H1 (cell line): Measurements from ENCODE around the gene KIF26B. TPM values are rescaled to one million over a fixed set of nuclear protein-coding genes. Genes with fewer than 3 reads are reported as not detected.

Experiments used
- CTCF ChIA-PET: fragments of 300-600 bp; sonication (Branson Sonifier 250); formaldehyde crosslinking; loops from one replicate; lab custom pipeline; 2021; ENCODE audit not compliant: partially characterized antibody; lab: Charles Lee
- POLR2A ChIA-PET: fragments of 300-600 bp; sonication (Branson Sonifier 250); formaldehyde crosslinking; loops from one replicate; lab custom pipeline; 2021; ENCODE audit warnings: inconsistent platforms; ENCODE audit not compliant: partially characterized antibody; lab: Charles Lee
- DNase-seq, 2 experiments: peaks; one replicate each; pipeline versions ENCODE4 v3.0.0 to v3.0.0-alpha.2; 2010 to 2022; ENCODE audit warnings: low spot score in 2 of 2, low read depth in 1 of 2, mixed read lengths in 1 of 2
- FAIRE-seq: peaks from 2 replicates; lab custom pipeline; 2011; peaks lifted over from hg19 to GRCh38; lab: Jason Lieb, UNC
- H2AFZ ChIP-seq: 2 replicates; pipeline ENCODE4 v1.8.1; 2012; ENCODE audit warnings: low read length, inconsistent platforms
- H2AK5ac ChIP-seq: 2 replicates; pipeline ENCODE4 v1.6.1; 2013; ENCODE audit warnings: low read depth, low read length
- H2BK120ac ChIP-seq: replicated peaks from 2 replicates; pipeline ENCODE3; 2013; ENCODE audit warnings: low read depth, low read length, inconsistent platforms
- H2BK12ac ChIP-seq: 2 replicates; pipeline ENCODE4 v1.6.1; 2013; ENCODE audit warnings: low read depth, low read length
- H2BK15ac ChIP-seq: 2 replicates; pipeline ENCODE4 v1.6.1; 2013; ENCODE audit warnings: low read length
- H2BK20ac ChIP-seq: 2 replicates; pipeline ENCODE4 v1.6.1; 2013; ENCODE audit warnings: low read length
- H2BK5ac ChIP-seq: 2 replicates; pipeline ENCODE4 v1.6.1; 2013; ENCODE audit warnings: low read depth, low read length
- H3K14ac ChIP-seq: 2 replicates; pipeline ENCODE4 v1.6.1; 2013; ENCODE audit warnings: inconsistent platforms; ENCODE audit not compliant: insufficient read length
- H3K18ac ChIP-seq: 2 replicates; pipeline ENCODE4 v1.6.1; 2013; ENCODE audit warnings: low read length; ENCODE audit errors: extremely low read depth
- H3K23ac ChIP-seq: 2 replicates; pipeline ENCODE4 v1.6.1; 2013; ENCODE audit warnings: inconsistent platforms; ENCODE audit not compliant: insufficient read length
- H3K23me2 ChIP-seq: 2 replicates; pipeline ENCODE4 v1.6.1; 2013; ENCODE audit warnings: low read depth, low read length
- H3K27ac ChIP-seq: 2 replicates; pipeline ENCODE4 v1.6.1; 2011; ENCODE audit warnings: low read depth, low read length, inconsistent platforms
- H3K27me3 ChIP-seq, 4 experiments: replicated peaks in 1 of 4; 1 replicate in 1 of 4; 2 replicates in 3 of 4; pipeline versions ENCODE4 v1.6.1 to v1.8.1; 2011 to 2013; ENCODE audit warnings: low read length in 3 of 4, mild to moderate bottlenecking in 3 of 4, inconsistent platforms in 2 of 4, mixed read lengths in 2 of 4, moderate library complexity in 1 of 4; ENCODE audit not compliant: control insufficient read depth in 3 of 4, insufficient read depth in 3 of 4; ENCODE audit errors: extremely low read depth in 1 of 4
- H3K36me3 ChIP-seq, 4 experiments: 2 replicates each; pipeline versions ENCODE4 v1.6.1 to v1.8.1; 2011 to 2013; ENCODE audit warnings: mild to moderate bottlenecking in 4 of 4, low read length in 3 of 4, moderate library complexity in 2 of 4, control low read depth in 1 of 4, inconsistent platforms in 1 of 4; ENCODE audit not compliant: insufficient read depth in 4 of 4, control insufficient read depth in 2 of 4
- H3K4ac ChIP-seq: replicated peaks from 2 replicates; pipeline ENCODE3; 2013; ENCODE audit warnings: low read length, low read depth, mixed read lengths, inconsistent platforms; ENCODE audit not compliant: insufficient read length
- H3K4me1 ChIP-seq, 4 experiments: replicated peaks in 1 of 4; 1 replicate in 1 of 4; 2 replicates in 3 of 4; pipeline versions ENCODE4 v1.6.1 to v1.8.1; 2011 to 2013; ENCODE audit warnings: low read length in 3 of 4, inconsistent platforms in 2 of 4, mixed read lengths in 1 of 4; ENCODE audit not compliant: insufficient read depth in 4 of 4, control insufficient read depth in 3 of 4
- H3K4me2 ChIP-seq, 2 experiments: 2 replicates each; pipeline versions ENCODE4 v1.6.1 to v1.8.1; 2011 to 2013; ENCODE audit warnings: low read depth in 2 of 2, low read length in 2 of 2, control low read depth in 1 of 2, inconsistent platforms in 1 of 2, mild to moderate bottlenecking in 1 of 2; ENCODE audit not compliant: insufficient read depth in 1 of 2
- H3K4me3 ChIP-seq, 4 experiments: fragments of 200-600, 300-600 bp in 1 of 4; sonication (generic), shearing (Covaris generic), sonication (Bioruptor Twin) in 1 of 4; 2 replicates each; pipeline versions ENCODE4 v1.5.1 to v1.8.1; 2011 to 2016; ENCODE audit warnings: low read length in 4 of 4, low read depth in 3 of 4, control low read depth in 2 of 4, inconsistent platforms in 2 of 4, mild to moderate bottlenecking in 2 of 4, mixed read lengths in 1 of 4, moderate library complexity in 1 of 4; ENCODE audit not compliant: insufficient read depth in 2 of 4; ENCODE audit errors: extremely low read depth in 1 of 4
- H3K56ac ChIP-seq: replicated peaks from 2 replicates; pipeline ENCODE3; 2013; ENCODE audit warnings: low read depth, mild to moderate bottlenecking, mixed read lengths, low read length, inconsistent platforms; ENCODE audit not compliant: insufficient read length
- H3K79me1 ChIP-seq: 2 replicates; pipeline ENCODE4 v1.6.1; 2013; ENCODE audit warnings: low read depth, low read length, control low read depth
- H3K79me2 ChIP-seq, 2 experiments: 2 replicates each; pipeline versions ENCODE4 v1.6.1 to v1.8.1; 2012 to 2013; ENCODE audit warnings: low read length in 2 of 2, mild to moderate bottlenecking in 2 of 2, inconsistent platforms in 1 of 2; ENCODE audit not compliant: insufficient read depth in 2 of 2, control insufficient read depth in 1 of 2
- H3K9ac ChIP-seq, 4 experiments: replicated peaks in 1 of 4; 1 replicate in 1 of 4; 2 replicates in 3 of 4; pipeline versions ENCODE4 v1.6.1 to v1.8.1; 2011 to 2013; ENCODE audit warnings: low read depth in 3 of 4, low read length in 3 of 4, control low read depth in 2 of 4, mild to moderate bottlenecking in 2 of 4, moderate library complexity in 2 of 4, inconsistent platforms in 1 of 4; ENCODE audit errors: extremely low read depth in 1 of 4
- H3K9me3 ChIP-seq, 2 experiments: 2 replicates each; pipeline versions ENCODE4 v1.6.1 to v1.8.1; 2012 to 2013; ENCODE audit warnings: mild to moderate bottlenecking in 2 of 2, moderate library complexity in 2 of 2, control low read depth in 1 of 2, inconsistent platforms in 1 of 2, low read depth in 1 of 2, low read length in 1 of 2, mixed read lengths in 1 of 2; ENCODE audit not compliant: insufficient read depth in 2 of 2
- H4K20me1 ChIP-seq, 2 experiments: replicated peaks in 1 of 2; 2 replicates each; pipeline versions ENCODE3 to v1.8.1; 2011 to 2013; ENCODE audit warnings: inconsistent platforms in 2 of 2, low read length in 2 of 2, mild to moderate bottlenecking in 1 of 2; ENCODE audit not compliant: insufficient read depth in 2 of 2, control insufficient read depth in 1 of 2
- H4K5ac ChIP-seq: 2 replicates; pipeline ENCODE4 v1.6.1; 2013; ENCODE audit warnings: low read length, low read depth, mixed read lengths, inconsistent platforms; ENCODE audit not compliant: insufficient read length
- H4K8ac ChIP-seq: 2 replicates; pipeline ENCODE4 v1.8.0; 2013; ENCODE audit warnings: mild to moderate bottlenecking, moderate library complexity, low read length, inconsistent platforms; ENCODE audit not compliant: insufficient read depth; ENCODE audit errors: extremely low read depth
- H4K91ac ChIP-seq: replicated peaks from 2 replicates; pipeline ENCODE3; 2013; ENCODE audit warnings: low read length, mixed read lengths, inconsistent platforms; ENCODE audit not compliant: insufficient read length
- BCL11A ChIP-seq, 2 experiments: IDR thresholded peaks; one replicate each; pipeline ENCODE4 v1.6.1; 2011; ENCODE audit warnings: low read depth in 2 of 2, low read length in 2 of 2, mild to moderate bottlenecking in 2 of 2
- CTCF ChIP-seq, 3 experiments: IDR thresholded peaks; 1 replicate in 2 of 3; 2 replicates in 1 of 3; pipeline versions ENCODE4 v1.5.1 to v1.6.1; 2011; ENCODE audit warnings: low read length in 3 of 3, mild to moderate bottlenecking in 3 of 3, inconsistent platforms in 2 of 3, low read depth in 1 of 3, moderate library complexity in 1 of 3; ENCODE audit not compliant: insufficient read depth in 1 of 3; ENCODE audit errors: control extremely low read depth in 1 of 3
- EP300 ChIP-seq, 2 experiments: IDR thresholded peaks; 1 replicate in 1 of 2; 2 replicates in 1 of 2; pipeline ENCODE4 v1.6.1; 2011 to 2012; ENCODE audit warnings: low read depth in 2 of 2, low read length in 2 of 2, mild to moderate bottlenecking in 2 of 2, borderline replicate concordance in 1 of 2, inconsistent platforms in 1 of 2, moderate library complexity in 1 of 2
- GTF2F1 ChIP-seq: IDR thresholded peaks from 2 replicates; pipeline ENCODE4 v1.6.1; 2012; ENCODE audit warnings: low read depth, low read length, improper control_type of control experiment, borderline replicate concordance
- NANOG ChIP-seq: IDR thresholded peaks from 2 replicates; pipeline ENCODE4 v1.6.1; 2011; ENCODE audit warnings: low read length, low read depth, mild to moderate bottlenecking, inconsistent platforms; ENCODE audit not compliant: insufficient read depth, poor library complexity, severe bottlenecking
- PHF8 ChIP-seq: fragments of 200-600 bp; sonication (generic); conservative IDR thresholded peaks from 2 replicates; pipeline ENCODE4 v1.7.1; 2012; ENCODE audit warnings: low read depth, mild to moderate bottlenecking, inconsistent platforms, low read length, moderate library complexity
- RAD21 ChIP-seq, 2 experiments: IDR thresholded peaks in 1 of 2; conservative IDR thresholded peaks in 1 of 2; 2 replicates each; pipeline ENCODE4 v1.6.1; 2011; ENCODE audit warnings: low read depth in 2 of 2, low read length in 2 of 2, improper control_type of control experiment in 1 of 2, inconsistent platforms in 1 of 2, mild to moderate bottlenecking in 1 of 2, moderate library complexity in 1 of 2
- YY1 ChIP-seq: IDR thresholded peaks from 2 replicates; pipeline ENCODE4 v1.6.1; 2011; ENCODE audit warnings: low read depth, mild to moderate bottlenecking, low read length
- WGBS, 2 experiments: shearing (Covaris generic) in 1 of 2; methylation state at CpG; one replicate each; pipeline versions ENCODE4 v1.1.6 to v1.1.7; 2013 to 2015; ENCODE audit warnings: low lambda C conversion rate in 2 of 2, mixed read lengths in 2 of 2, inconsistent platforms in 1 of 2, low coverage in 1 of 2, missing lambda C conversion rate in 1 of 2; ENCODE audit not compliant: insufficient replicate concordance in 2 of 2, insufficient coverage in 1 of 2, insufficient read length in 1 of 2; ENCODE audit errors: extremely low coverage in 1 of 2, missing lambda C conversion rate in 1 of 2; 5-methylcytosine and 5-hydroxymethylcytosine counted together
- polyA plus RNA-seq, 7 experiments: library from polyadenylated mRNA; depleted of rRNA in 3 of 7; stranded (reverse) in 5 of 7; unstranded in 2 of 7; fragments of >200 nt in 5 of 7; fragments of 200-250 nt in 2 of 7; gene quantifications; 1 replicate in 5 of 7; 2 replicates in 1 of 7; 4 replicates in 1 of 7; pipeline versions ENCODE4 v1.2.1 to v1.2.3, GENCODE V29; 2011 to 2013; ENCODE audit warnings: missing spikeins in 2 of 7, mixed read lengths in 2 of 7
- total RNA-seq: library from RNA; stranded (reverse); fragmentation: NEBNext Ultra II Directional; extraction: Animal tissue kit (Norgen Biotek cat#: 25700); gene quantifications from 2 replicates; pipeline ENCODE4 v1.2.1, GENCODE V29; 2021
- TF ChIP-seq, protein P1 (sequence below): IDR thresholded peaks from 2 replicates; pipeline ENCODE4 v1.6.1; 2012; ENCODE audit warnings: inconsistent platforms
- TF ChIP-seq, protein P2 (sequence below): IDR thresholded peaks from 2 replicates; pipeline ENCODE4 v1.6.1; 2011; ENCODE audit warnings: low read depth, mild to moderate bottlenecking, low read length; ENCODE audit not compliant: insufficient read depth

KIF26B gene
- total and polyA plus RNA-seq, 2 of the 8 experiments (the other 6 are each of a cell fraction or from before 2014, with no cell fraction given), result 0.06 to 0.28 TPM

DNA sequence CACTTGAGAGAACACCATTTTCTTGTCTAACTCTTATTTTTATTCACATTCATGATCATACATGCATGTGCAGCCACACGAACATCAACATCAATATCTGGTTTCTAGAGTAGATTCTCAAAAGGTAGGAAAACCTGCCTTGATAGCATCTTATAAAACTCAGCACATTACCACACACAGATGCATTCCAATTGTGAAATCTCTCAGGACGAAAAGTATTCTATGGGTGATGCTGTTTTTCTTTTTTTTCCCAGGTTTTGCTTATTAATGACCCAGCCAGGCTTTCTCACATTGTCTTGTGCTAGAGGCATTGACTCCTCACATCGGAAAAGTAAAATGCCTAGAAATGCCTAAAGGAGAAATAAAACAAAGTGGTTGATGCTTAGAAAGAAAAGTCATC lies 562.8 kb downstream of the KIF26B start:
- DNase-seq (no peak), FAIRE-seq (no peak)
- H2BK12ac ChIP-seq, result no peak overlapping the region
- no peak overlapping the region for H4K5ac ChIP-seq
- no peaks in the 10 kb centered on the region for H3K4me1 ChIP-seq
- no peak overlapping the region for H3K14ac ChIP-seq
- no peak overlapping the region for H2AFZ ChIP-seq
- no peaks in the 10 kb centered on the region for H3K9me3 ChIP-seq
- H3K4me3 ChIP-seq, result no peak overlapping the region
- no peaks in the 10 kb centered on the region for H4K20me1 ChIP-seq
- H3K36me3 ChIP-seq, result no peaks in the 10 kb centered on the region
- CTCF ChIA-PET, result no interaction called here
- no peak overlapping the region for H4K8ac ChIP-seq
- no peak overlapping the region for H2BK20ac ChIP-seq
- no peaks in the 10 kb centered on the region for H3K79me2 ChIP-seq
- no peak overlapping the region for H3K9ac ChIP-seq
- H2BK5ac ChIP-seq, result no peak overlapping the region
- no peak overlapping the region for H3K4me2 ChIP-seq
- no peaks in the 10 kb centered on the region for H3K27me3 ChIP-seq
- no peak overlapping the region for H2BK15ac ChIP-seq
- no peak overlapping the region for H3K56ac ChIP-seq
- no peak overlapping the region for H2AK5ac ChIP-seq
- WGBS, 2 experiments, result 82% methylated on average over 3 of the region's 3 CpGs; no CpG with 5 or more reads in 1 of the 2 experiments
- POLR2A ChIA-PET, result no interaction called here
- H3K18ac ChIP-seq, result no peak overlapping the region
- H3K27ac ChIP-seq, result no peak overlapping the region
- H2BK120ac ChIP-seq, result no peak overlapping the region
- no peak overlapping the region for H3K4ac ChIP-seq
- no peaks in the 10 kb centered on the region for H3K23me2 ChIP-seq
- no peaks in the 10 kb centered on the region; the same call in 1 of the 2 replicates for H3K79me1 ChIP-seq
- no peak overlapping the region for H3K23ac ChIP-seq
- no peak overlapping the region for H4K91ac ChIP-seq
- TF ChIP-seq GTF2F1 (no peak), CTCF (IDR thresholded peaks at IDR 0.05; ENCODE audit: control extremely low read depth in 1 of 3, insufficient read depth in 1 of 3, low read depth in 1 of 3, low read length in 3 of 3) (no peak), YY1 (no peak), NANOG (no peak), EP300 (IDR thresholded peaks at IDR 0.05; ENCODE audit: borderline replicate concordance in 1 of 2, low read depth in 2 of 2, low read length in 2 of 2) (no peak), BCL11A (IDR thresholded peaks at IDR 0.05; ENCODE audit: low read depth in 2 of 2, low read length in 2 of 2) (no peak), RAD21 (IDR thresholded peaks at IDR 0.05 in 1 of 2, conservative IDR thresholded peaks at IDR 0.05 in 1 of 2; ENCODE audit: low read depth in 2 of 2, low read length in 2 of 2) (no peak), PHF8 (no peak)
- TF ChIP-seq, protein P1, sequence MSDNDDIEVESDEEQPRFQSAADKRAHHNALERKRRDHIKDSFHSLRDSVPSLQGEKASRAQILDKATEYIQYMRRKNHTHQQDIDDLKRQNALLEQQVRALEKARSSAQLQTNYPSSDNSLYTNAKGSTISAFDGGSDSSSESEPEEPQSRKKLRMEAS, result no peak
- TF ChIP-seq, protein P2, sequence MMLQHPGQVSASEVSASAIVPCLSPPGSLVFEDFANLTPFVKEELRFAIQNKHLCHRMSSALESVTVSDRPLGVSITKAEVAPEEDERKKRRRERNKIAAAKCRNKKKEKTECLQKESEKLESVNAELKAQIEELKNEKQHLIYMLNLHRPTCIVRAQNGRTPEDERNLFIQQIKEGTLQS, result no peak
